ENCODE measurements around the gene PTH2. TPM values are rescaled to one million over a fixed set of nuclear protein-coding genes. Genes with fewer than 3 reads are reported as not detected.

The PTH2 gene
- total RNA-seq, 1 donor from 2014 or later = not detected

DNA sequence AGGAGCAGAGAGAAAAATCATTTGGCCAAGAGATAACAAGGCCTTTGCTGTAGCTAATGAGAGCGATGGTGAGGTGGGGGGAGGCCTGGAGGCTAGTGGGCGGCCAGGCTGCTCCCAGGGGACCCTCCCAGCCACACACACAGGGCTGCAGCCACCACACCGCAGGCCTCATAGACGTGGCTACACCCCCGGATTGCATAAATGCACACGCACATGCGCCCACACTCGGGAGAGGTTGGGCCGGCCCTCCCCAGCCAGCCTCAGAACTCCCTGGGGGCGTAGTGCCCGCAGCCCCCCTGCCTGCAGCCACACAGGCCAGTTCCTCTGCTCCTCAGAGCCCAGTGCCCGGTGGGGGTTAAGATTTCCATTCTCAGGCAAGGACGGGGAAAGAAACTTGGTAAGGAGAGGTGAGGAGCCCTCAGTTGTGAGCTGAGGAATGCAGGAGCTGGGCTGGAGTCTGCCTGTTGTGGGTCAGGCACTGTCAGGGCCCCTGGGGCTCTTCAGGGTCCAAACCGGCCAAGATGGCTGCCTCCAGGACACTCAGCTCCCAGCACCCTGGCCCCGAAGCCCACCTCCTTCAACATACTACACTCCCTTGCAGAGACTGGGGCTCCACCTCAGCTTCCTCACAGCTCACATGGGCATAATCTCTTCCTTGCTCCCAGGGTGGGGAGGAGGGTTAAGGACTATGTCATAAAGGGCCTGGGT is 8.0 kb downstream of the PTH2 start:
- no peaks in the 10 kb centered on the region for H3K36me3 ChIP-seq (ENCODE audit: control insufficient read depth in 3 of 3, insufficient read depth in 3 of 3, low read length in 3 of 3)
- H3K27me3 ChIP-seq (ENCODE audit: control insufficient read depth in 3 of 3, insufficient read depth in 3 of 3, low read length in 3 of 3) = peaks cover 34 to 57% (median 39%) of the 10 kb centered on the region in 3 donors

DNA sequence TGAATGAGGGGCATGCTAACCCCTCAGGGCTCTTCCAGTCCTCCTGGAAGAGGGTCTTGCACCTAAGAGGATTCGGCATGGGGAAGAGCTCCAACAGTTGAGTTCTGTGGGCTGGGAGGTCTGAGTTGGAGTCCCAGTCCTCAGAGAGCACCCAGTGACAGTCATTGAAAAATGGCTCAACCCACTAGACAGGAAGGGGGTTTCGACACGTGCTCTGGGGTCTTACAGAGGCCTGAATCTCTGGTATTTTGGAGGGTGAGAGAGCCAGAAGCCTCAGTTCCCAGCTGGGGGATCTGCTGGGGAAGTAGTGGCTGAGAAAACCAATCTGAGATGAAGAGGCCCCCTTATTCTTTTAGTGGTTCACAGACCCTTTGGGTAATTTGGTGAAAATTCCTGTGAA is 9.0 kb downstream of the PTH2 start:
- Histone ChIP-seq H3K9me3 (ENCODE audit: control insufficient read depth in 3 of 3, low read length in 3 of 3) (no peaks in the 10 kb centered on the region), H3K4me3 (ENCODE audit: low read length in 3 of 3) (no peak overlapping the region), H3K9ac (ENCODE audit: low read depth in 1 of 3, low read length in 3 of 3) (no peak overlapping the region), H3K27ac (ENCODE audit: low read depth, low read length) (no peak overlapping the region), H3K27me3 (ENCODE audit: control insufficient read depth in 3 of 3, insufficient read depth in 3 of 3, low read length in 3 of 3) (peaks cover 24 to 50% (median 33%) of the 10 kb centered on the region in 3 donors), H3K4me1 (ENCODE audit: control insufficient read depth in 3 of 3, insufficient read depth in 3 of 3, low read length in 3 of 3) (no peaks in the 10 kb centered on the region), H3K36me3 (ENCODE audit: control insufficient read depth in 3 of 3, insufficient read depth in 3 of 3, low read length in 3 of 3) (no peaks in the 10 kb centered on the region)

More for the DNA sequence above, 8.0 kb downstream of the PTH2 start:
- no peak overlapping the region for H3K9ac ChIP-seq (ENCODE audit: low read depth in 1 of 3, low read length in 3 of 3)
- H3K4me3 ChIP-seq (ENCODE audit: low read length in 3 of 3) = no peak overlapping the region
- no peaks in the 10 kb centered on the region for H3K9me3 ChIP-seq (ENCODE audit: control insufficient read depth in 3 of 3, low read length in 3 of 3)
- no peak overlapping the region for H3K27ac ChIP-seq (ENCODE audit: low read depth, low read length)
- no peaks in the 10 kb centered on the region for H3K4me1 ChIP-seq (ENCODE audit: control insufficient read depth in 3 of 3, insufficient read depth in 3 of 3, low read length in 3 of 3)

GRCh38 chr19:49413348-49413747 is 9.9 kb downstream of the PTH2 start:
- H3K27ac ChIP-seq (ENCODE audit: low read depth, low read length) = no peak overlapping the region
- H3K4me3 ChIP-seq (ENCODE audit: low read length in 3 of 3) = no peak overlapping the region
- H3K27me3 ChIP-seq (ENCODE audit: control insufficient read depth in 3 of 3, insufficient read depth in 3 of 3, low read length in 3 of 3) = peaks cover 16 to 41% (median 27%) of the 10 kb centered on the region in 3 donors
- no peaks in the 10 kb centered on the region for H3K36me3 ChIP-seq (ENCODE audit: control insufficient read depth in 3 of 3, insufficient read depth in 3 of 3, low read length in 3 of 3)
- H3K9ac ChIP-seq (ENCODE audit: low read depth in 1 of 3, low read length in 3 of 3) = no peak overlapping the region
- no peaks in the 10 kb centered on the region for H3K9me3 ChIP-seq (ENCODE audit: control insufficient read depth in 3 of 3, low read length in 3 of 3)
- no peaks in the 10 kb centered on the region for H3K4me1 ChIP-seq (ENCODE audit: control insufficient read depth in 3 of 3, insufficient read depth in 3 of 3, low read length in 3 of 3)

DNA sequence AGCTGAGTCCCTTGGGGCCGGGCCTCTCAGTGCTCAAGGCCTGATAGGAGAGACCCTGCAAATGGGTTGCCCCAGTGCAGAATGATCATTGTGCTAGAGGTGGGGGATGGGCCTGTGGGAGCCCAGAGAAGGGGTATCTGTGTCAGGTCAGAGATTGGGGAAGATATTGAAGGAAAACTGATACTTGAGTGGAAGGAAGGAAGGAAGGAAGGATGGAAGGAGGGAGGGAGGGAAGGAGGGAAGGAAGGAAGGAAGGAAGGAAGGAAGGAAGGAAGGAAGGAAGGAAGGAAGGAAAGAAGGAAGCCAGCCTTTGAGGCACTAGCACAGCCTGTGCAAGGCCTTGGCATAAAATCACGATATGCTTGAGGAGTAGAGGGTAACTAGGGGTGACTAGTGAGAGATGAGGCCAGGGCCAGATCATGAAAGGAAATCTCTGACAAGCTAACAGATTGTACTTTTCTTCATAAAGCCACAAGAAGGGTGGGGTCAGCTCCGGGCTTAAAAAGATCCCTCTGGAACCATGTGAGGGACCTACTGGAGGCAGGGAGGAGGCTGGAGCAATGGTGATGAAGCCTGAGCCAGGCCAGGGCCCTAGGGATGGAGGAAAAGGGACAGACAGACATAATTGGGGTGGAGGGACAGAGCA is 11.4 kb downstream of the PTH2 start:
- Histone ChIP-seq H3K9me3 (ENCODE audit: control insufficient read depth in 3 of 3, low read length in 3 of 3) (no peaks in the 10 kb centered on the region), H3K27me3 (ENCODE audit: control insufficient read depth in 3 of 3, insufficient read depth in 3 of 3, low read length in 3 of 3) (peaks cover 4 to 27% (median 20%) of the 10 kb centered on the region in 3 donors)

DNA sequence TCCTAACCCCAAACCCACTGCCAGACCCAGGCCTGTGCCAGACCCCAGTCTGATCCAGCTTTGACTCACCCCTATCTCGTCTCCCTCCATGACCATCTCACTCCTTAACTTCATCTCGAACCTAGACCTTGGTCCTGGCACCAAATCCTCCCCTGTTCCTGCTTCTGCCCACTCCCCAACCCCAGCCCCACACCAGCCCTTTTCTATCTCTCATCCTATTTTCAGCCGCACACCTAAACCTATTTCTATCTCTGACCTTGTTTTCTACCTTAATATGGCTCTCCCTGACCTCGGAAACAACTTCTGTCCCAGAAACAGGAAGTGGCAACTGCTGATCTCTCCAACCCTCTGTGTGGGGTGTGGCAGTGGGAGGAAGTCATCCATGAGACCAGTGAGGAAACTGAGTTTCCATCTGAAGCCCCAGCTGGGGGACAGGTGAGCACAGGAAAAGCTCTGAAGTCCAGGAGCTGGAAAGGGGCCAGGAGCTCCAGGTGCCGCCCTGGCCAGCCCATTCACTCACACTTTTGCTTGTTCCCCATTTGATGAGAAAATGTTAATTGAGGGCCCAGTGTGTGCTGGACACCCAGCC is 13.7 kb downstream of the PTH2 start:
- Histone ChIP-seq H3K27me3 (ENCODE audit: control insufficient read depth in 3 of 3, insufficient read depth in 3 of 3, low read length in 3 of 3) (peaks cover 0 to 16% (median 13%) of the 10 kb centered on the region in 3 donors), H3K27ac (ENCODE audit: low read depth, low read length) (no peak overlapping the region)

More for the DNA sequence above, 11.4 kb downstream of the PTH2 start:
- no peaks in the 10 kb centered on the region for H3K36me3 ChIP-seq (ENCODE audit: control insufficient read depth in 3 of 3, insufficient read depth in 3 of 3, low read length in 3 of 3)
- H3K9ac ChIP-seq (ENCODE audit: low read depth in 1 of 3, low read length in 3 of 3) = no peak overlapping the region
- H3K4me1 ChIP-seq (ENCODE audit: control insufficient read depth in 3 of 3, insufficient read depth in 3 of 3, low read length in 3 of 3) = no peaks in the 10 kb centered on the region
- H3K4me3 ChIP-seq (ENCODE audit: low read length in 3 of 3) = no peak overlapping the region
- H3K27ac ChIP-seq (ENCODE audit: low read depth, low read length) = no peak overlapping the region

DNA sequence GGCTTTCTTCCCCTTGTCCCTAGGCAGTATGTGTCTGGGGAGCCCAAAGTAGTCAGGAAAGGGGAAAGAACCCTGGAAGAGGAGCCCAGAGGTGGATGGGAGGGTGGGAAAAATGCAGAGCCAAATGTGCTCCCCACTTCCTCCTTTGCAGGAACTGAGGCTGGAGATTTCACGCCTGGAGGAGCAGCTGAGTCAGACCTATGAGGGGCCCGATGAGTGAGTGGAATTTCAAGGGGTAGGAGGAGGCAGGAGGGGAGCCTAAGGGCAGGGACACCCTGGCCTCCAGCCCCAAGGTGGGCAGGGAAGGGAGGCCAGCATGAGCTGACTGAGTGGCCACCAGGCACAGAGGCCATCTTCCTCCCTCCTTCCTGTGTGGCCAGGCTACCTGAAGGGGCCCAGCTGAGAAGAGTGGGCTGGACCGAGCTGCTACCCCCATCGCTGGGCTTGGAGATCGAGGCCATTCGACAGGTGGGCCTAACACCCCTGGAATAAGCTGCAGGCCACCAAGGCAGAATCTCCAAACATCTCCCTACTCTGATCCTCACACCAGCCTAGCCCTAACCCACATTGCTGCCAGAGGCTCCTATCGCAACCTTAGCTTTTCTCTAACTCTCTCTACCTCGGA is 14.3 kb downstream of the PTH2 start:
- Histone ChIP-seq H3K9ac (ENCODE audit: low read depth in 1 of 3, low read length in 3 of 3) (no peak overlapping the region), H3K9me3 (ENCODE audit: control insufficient read depth in 3 of 3, low read length in 3 of 3) (no peaks in the 10 kb centered on the region), H3K27me3 (ENCODE audit: control insufficient read depth in 3 of 3, insufficient read depth in 3 of 3, low read length in 3 of 3) (peaks cover 0 to 16% (median 8%) of the 10 kb centered on the region in 3 donors), H3K27ac (ENCODE audit: low read depth, low read length) (no peak overlapping the region), H3K36me3 (ENCODE audit: control insufficient read depth in 3 of 3, insufficient read depth in 3 of 3, low read length in 3 of 3) (no peaks in the 10 kb centered on the region), H3K4me1 (ENCODE audit: control insufficient read depth in 3 of 3, insufficient read depth in 3 of 3, low read length in 3 of 3) (no peaks in the 10 kb centered on the region), H3K4me3 (ENCODE audit: low read length in 3 of 3) (no peak overlapping the region)

More for the DNA sequence above, 13.7 kb downstream of the PTH2 start:
- Histone ChIP-seq H3K9me3 (ENCODE audit: control insufficient read depth in 3 of 3, low read length in 3 of 3) (no peaks in the 10 kb centered on the region), H3K9ac (ENCODE audit: low read depth in 1 of 3, low read length in 3 of 3) (no peak overlapping the region), H3K4me1 (ENCODE audit: control insufficient read depth in 3 of 3, insufficient read depth in 3 of 3, low read length in 3 of 3) (no peaks in the 10 kb centered on the region), H3K36me3 (ENCODE audit: control insufficient read depth in 3 of 3, insufficient read depth in 3 of 3, low read length in 3 of 3) (no peaks in the 10 kb centered on the region), H3K4me3 (ENCODE audit: low read length in 3 of 3) (no peak overlapping the region)

DNA sequence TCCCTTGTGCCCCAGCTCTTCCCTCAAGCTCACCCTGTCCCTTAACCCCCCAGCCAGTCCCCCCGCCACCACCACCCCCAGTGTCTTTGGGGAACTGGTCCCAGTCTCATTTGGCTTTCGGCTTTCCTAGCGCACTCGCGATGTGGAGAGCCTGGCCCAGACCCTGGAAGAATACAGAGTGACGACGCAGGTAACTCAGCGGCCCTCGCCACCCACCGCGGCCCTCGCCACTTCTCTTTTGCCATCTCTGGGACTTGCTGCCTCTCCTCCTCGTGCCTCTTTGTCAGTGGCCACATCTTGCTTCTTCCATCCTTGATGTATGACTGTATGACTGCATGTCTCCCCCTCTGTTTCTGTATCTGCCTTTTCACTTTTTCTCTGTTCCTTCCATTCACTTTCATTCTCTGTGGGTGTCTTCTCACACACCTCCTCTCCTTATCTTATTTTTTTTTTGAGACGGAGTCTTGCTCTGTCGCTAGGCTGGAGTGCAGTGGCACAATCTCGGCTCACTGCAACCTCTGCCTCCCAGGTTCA is 15.7 kb downstream of the PTH2 start:
- no peak overlapping the region for H3K4me3 ChIP-seq (ENCODE audit: low read length in 3 of 3)
- no peaks in the 10 kb centered on the region for H3K36me3 ChIP-seq (ENCODE audit: control insufficient read depth in 3 of 3, insufficient read depth in 3 of 3, low read length in 3 of 3)
- H3K9me3 ChIP-seq (ENCODE audit: control insufficient read depth in 3 of 3, low read length in 3 of 3) = no peaks in the 10 kb centered on the region
- H3K27ac ChIP-seq (ENCODE audit: low read depth, low read length) = no peak overlapping the region
- no peak overlapping the region for H3K9ac ChIP-seq (ENCODE audit: low read depth in 1 of 3, low read length in 3 of 3)
- H3K4me1 ChIP-seq (ENCODE audit: control insufficient read depth in 3 of 3, insufficient read depth in 3 of 3, low read length in 3 of 3) = no peaks in the 10 kb centered on the region
- H3K27me3 ChIP-seq (ENCODE audit: control insufficient read depth in 3 of 3, insufficient read depth in 3 of 3, low read length in 3 of 3) = peaks cover 0 to 16% (median 1%) of the 10 kb centered on the region in 3 donors

GRCh38 chr19:49407079-49407478 is 16.2 kb downstream of the PTH2 start:
- Histone ChIP-seq H3K4me1 (ENCODE audit: control insufficient read depth in 3 of 3, insufficient read depth in 3 of 3, low read length in 3 of 3) (no peaks in the 10 kb centered on the region), H3K27ac (ENCODE audit: low read depth, low read length) (no peak overlapping the region), H3K4me3 (ENCODE audit: low read length in 3 of 3) (no peak overlapping the region), H3K36me3 (ENCODE audit: control insufficient read depth in 3 of 3, insufficient read depth in 3 of 3, low read length in 3 of 3) (no peaks in the 10 kb centered on the region), H3K27me3 (ENCODE audit: control insufficient read depth in 3 of 3, insufficient read depth in 3 of 3, low read length in 3 of 3) (peaks cover 0 to 13% (median 0%) of the 10 kb centered on the region in 3 donors), H3K9ac (ENCODE audit: low read depth in 1 of 3, low read length in 3 of 3) (no peak overlapping the region), H3K9me3 (ENCODE audit: control insufficient read depth in 3 of 3, low read length in 3 of 3) (no peaks in the 10 kb centered on the region)

DNA sequence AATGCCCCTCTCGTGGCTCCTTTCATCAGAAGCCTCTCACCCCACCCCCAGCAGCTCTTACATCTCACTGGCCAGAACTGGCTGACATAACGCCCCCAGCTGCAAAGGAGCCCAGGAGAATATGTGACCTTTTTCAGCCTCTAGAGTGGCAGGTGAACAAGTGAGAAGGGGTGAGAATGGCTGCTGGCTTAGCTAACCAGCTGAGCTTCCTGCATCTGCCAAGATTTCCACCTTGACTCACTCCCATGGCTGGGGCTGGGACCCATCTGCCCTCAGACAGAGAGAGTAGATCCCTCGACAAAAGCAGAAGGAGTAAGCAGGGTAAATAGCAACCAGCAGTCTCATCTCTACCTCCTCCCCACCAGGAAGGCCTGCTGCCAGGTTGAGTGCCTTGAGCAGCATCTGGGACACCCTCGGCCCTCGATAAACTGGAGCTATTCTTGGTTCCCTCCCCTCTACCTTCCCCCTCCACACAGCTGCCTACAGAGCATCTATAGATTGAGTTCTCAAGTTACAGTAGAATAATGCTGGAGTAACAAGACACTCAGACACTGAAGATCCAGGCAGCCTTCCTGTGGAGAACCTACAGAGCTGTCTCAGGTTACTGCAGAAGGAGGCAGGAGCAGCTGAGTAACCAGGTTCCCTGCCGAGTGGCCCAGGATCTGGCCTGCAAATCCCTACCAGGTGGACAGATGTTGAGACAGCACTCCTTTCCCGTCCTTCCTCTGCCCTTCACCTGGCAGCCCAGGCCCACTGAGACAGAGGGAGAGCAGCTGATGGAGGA is 19.6 kb downstream of the PTH2 start:
- H3K27ac ChIP-seq (ENCODE audit: low read depth, low read length) = no peak overlapping the region
- H3K4me3 ChIP-seq (ENCODE audit: low read length in 3 of 3) = no peak overlapping the region
- no peaks in the 10 kb centered on the region for H3K9me3 ChIP-seq (ENCODE audit: control insufficient read depth in 3 of 3, low read length in 3 of 3)
- H3K9ac ChIP-seq (ENCODE audit: low read depth in 1 of 3, low read length in 3 of 3) = no peak overlapping the region
- H3K4me1 ChIP-seq (ENCODE audit: control insufficient read depth in 3 of 3, insufficient read depth in 3 of 3, low read length in 3 of 3) = no peaks in the 10 kb centered on the region
- H3K27me3 ChIP-seq (ENCODE audit: control insufficient read depth in 3 of 3, insufficient read depth in 3 of 3, low read length in 3 of 3) = peaks cover 0 to 8% (median 4%) of the 10 kb centered on the region in 3 donors
- H3K36me3 ChIP-seq (ENCODE audit: control insufficient read depth in 3 of 3, insufficient read depth in 3 of 3, low read length in 3 of 3) = no peaks in the 10 kb centered on the region
